Activated gamma-delta T cell treated with Interleukin-2 at 50 U/mL for 16 hours (primary cell): Measurements from ENCODE around the gene ELOA2.
"Not testable (repeated sequence)": the region's sequence is repeated elsewhere in the genome, so short reads cannot be mapped to it uniquely, and the experiment has no call there.

Source experiments
- DNase-seq: peaks from one replicate; pipeline ENCODE4 v3.0.0-alpha.2; 2020

Gene ELOA2

DNA sequence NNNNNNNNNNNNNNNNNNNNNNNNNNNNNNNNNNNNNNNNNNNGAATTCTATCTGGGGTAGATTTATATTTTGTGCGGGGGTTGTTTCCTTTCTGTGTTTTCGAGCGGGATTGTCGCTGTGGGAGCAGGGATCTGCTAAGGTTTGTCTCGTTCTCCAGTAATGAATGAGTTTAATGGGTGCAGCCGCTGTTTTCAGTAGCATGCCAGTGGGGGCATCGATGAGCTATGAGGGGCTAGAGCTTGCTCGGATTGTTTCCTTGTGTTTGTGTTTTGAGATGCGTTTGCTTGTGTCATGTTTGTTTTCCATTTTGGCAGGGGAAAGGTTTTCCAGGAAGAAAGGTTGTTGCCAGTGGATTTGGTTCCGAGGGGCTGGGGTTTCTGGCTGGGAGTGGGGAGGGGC, 15.6 kb downstream of the ELOA2 start:
- DNase-seq = not testable (repeated sequence)
